HG02840 (cell line): Measurements from ENCODE around the gene AGMAT.

ENCODE experiments used
- ATAC-seq: cut with Tn5 transposase; IDR thresholded peaks from one replicate; pipeline ENCODE4 v1.9.1; 2021; ENCODE audit warnings: mild to moderate bottlenecking, moderate library complexity, moderate number of reproducible peaks; ENCODE audit not compliant: unreplicated experiment, low FRiP score

Gene AGMAT

GRCh38 chr1:15525050-15526020, 59.5 kb downstream of the AGMAT start:
- peak; percentile 36 for ATAC-seq

GRCh38 chr1:15524283-15525049, 60.4 kb downstream of the AGMAT start:
- peak; percentile 39 for ATAC-seq

DNA sequence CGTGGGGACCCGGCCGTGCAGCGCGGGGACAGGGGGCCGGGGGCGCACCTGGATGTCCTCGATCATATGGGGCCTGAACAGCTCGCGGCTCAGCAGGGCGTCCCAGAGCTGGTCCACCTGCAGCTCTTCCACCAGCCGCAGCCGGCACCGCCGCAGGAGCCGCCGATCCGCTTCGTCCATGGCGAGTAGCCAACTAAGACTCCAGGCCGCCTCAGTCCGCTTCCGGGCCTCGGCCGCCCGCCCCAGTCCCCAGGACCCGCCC, 60.9 kb downstream of the AGMAT start, which contains the start of gene CASP9:
CASP9 (minus strand) TSS at position 195 of the 262 bp plus-strand sequence; CDS start at position 180, 15 bp downstream.
- no peak for ATAC-seq

DNA sequence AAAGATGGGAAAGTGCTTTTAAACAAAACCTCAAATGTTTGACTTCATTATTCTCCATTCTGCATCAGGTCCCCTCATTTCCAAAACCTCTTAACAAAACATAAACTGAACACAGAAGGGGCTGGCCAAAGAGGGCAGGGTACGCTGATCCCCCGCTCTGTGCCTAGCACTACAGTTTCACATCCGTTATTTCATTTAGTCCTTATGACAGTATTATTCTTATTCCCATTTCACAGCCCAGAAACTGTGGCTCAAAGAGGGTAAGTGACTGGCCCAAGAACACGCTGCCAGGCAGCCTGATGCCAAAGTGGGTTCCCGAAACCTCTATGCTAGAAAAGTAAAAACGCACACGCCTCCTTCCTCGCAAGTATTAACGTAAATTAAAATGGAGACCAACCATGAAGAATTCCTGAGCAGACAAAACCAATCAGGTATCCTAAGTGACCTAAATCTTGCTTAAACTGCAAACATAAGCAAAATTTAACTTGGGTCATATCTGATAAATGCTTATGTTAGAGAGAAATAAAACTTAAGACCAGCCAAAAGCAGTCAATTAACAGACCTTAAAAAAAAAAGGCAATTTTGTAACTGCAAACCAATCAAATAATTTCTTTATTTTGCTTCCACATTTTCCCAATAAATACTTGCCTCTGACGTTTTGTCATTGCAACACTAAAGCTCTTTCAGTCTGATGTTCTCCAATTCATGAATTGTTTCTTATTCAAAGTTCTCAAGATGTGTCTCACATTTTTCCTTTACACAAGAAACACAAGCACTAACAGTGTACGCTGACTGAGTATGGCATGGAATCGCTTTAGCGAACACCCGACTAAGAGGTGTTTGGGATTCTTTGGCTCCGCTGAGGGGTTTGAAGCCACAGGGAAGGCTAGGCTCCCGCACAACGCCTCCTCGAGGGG, 61.5 kb downstream of the AGMAT start:
- ATAC-seq: no peak

DNA sequence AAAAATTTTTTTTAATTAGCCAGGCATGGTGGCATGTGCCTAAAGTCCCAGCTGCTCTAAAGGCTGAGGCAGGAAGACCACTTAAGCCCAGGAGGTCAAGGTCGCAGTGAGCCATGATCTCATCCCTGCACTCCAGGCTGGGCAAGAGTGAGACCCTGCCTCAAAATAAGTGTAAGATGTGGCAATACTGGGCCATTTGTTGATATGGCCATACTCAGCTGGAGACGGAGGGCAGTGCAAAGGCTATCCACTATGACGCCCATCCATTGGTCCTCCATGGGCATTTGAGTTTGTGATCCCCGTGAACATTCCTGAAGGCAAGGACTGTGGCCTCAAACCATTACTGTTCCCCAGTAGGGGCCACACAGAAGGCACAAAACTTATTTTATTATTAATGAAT, 62.3 kb downstream of the AGMAT start:
- ATAC-seq: no peak
